PC-9 (cell line): ENCODE results near the gene SDK1.

ENCODE experiments used
- EZH2 ChIP-seq: fragments of 200-600 bp; sonication (generic); IDR thresholded peaks from 2 replicates; pipeline ENCODE4 v1.8.0; 2017; ENCODE audit warnings: antibody characterized with exemption, low read depth
- TF ChIP-seq, protein P1 (sequence below): fragments of 200-600 bp; sonication (generic); conservative IDR thresholded peaks from 2 replicates; pipeline ENCODE4 v1.6.1; 2017; ENCODE audit warnings: mixed run types, antibody characterized with exemption, mild to moderate bottlenecking, moderate library complexity

DNA sequence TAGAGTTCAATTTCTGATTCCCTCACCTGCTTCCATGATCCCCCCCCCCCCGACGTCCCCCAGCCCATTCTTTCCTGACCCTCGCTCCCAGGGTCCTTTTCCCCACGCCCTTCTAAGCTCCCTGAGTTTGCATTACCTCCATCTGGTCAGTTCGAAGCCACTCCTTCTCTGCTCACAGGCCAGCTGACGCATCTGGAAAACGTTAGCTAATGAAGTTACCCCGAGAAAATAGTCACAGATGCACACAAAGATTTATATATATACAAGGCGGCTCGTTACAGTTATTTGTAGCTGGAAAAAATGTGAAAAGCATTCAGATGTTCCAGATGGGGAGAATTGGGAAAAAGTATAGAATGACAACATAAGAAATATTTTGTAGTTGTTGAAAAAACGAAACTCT, 751.1 kb downstream of the SDK1 start:
- TF ChIP-seq, protein P1, sequence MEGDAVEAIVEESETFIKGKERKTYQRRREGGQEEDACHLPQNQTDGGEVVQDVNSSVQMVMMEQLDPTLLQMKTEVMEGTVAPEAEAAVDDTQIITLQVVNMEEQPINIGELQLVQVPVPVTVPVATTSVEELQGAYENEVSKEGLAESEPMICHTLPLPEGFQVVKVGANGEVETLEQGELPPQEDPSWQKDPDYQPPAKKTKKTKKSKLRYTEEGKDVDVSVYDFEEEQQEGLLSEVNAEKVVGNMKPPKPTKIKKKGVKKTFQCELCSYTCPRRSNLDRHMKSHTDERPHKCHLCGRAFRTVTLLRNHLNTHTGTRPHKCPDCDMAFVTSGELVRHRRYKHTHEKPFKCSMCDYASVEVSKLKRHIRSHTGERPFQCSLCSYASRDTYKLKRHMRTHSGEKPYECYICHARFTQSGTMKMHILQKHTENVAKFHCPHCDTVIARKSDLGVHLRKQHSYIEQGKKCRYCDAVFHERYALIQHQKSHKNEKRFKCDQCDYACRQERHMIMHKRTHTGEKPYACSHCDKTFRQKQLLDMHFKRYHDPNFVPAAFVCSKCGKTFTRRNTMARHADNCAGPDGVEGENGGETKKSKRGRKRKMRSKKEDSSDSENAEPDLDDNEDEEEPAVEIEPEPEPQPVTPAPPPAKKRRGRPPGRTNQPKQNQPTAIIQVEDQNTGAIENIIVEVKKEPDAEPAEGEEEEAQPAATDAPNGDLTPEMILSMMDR = no peak
- no peak for TF ChIP-seq EZH2
